T47D (cell line): Measurements from ENCODE around the gene FOXA3.
A peak's percentile ranks its signal among the peaks of the same experiment; 100 is the strongest.

Source experiments
- DNase-seq, 2 experiments: peaks; one replicate each; pipeline versions ENCODE4 v3.0.0 to v3.0.0-alpha.2; 2011 to 2012; ENCODE audit warnings: low read depth in 1 of 2, low spot score in 1 of 2
- JUND ChIP-seq: IDR thresholded peaks from 2 replicates; pipeline ENCODE4 v1.6.1; 2012; ENCODE audit warnings: low read depth
- in situ Hi-C: cut with HindIII; loops from 2 replicates; pipeline ENCODE4 v1.10.0; 2016; ENCODE audit warnings: low sequenced_read_pairs, low pct_unique_long_range_greater_than_20kb

The FOXA3 gene

GRCh38 chr19:45823182-45823581 is 40.9 kb upstream of the FOXA3 start:
- no peak for DNase-seq
- in situ Hi-C loops, result no loop called here
- no peak for TF ChIP-seq JUND

- no peak for DNase-seq
- in situ Hi-C loops, result no loop called here
- TF ChIP-seq JUND, result no peak
These were observed 40.1 kb upstream of the FOXA3 start for GRCh38 chr19:45824041-45824471.

- in situ Hi-C loops, result no loop called here
- DNase-seq, result no peak
- no peak for TF ChIP-seq JUND
These were observed 39.4 kb upstream of the FOXA3 start for GRCh38 chr19:45824531-45825262.

GRCh38 chr19:45825263-45825605 is 38.9 kb upstream of the FOXA3 start:
- TF ChIP-seq JUND, result no peak
- in situ Hi-C loops, result no loop called here
- DNase-seq, result no peak

- in situ Hi-C loops, result no loop called here
- DNase-seq, result no peak
- TF ChIP-seq JUND, result no peak
These were observed 37.9 kb upstream of the FOXA3 start for GRCh38 chr19:45825917-45826893.

GRCh38 chr19:45826934-45827333 is 37.2 kb upstream of the FOXA3 start:
- TF ChIP-seq JUND, result no peak
- DNase-seq, result no peak
- in situ Hi-C loops, result no loop called here

- no peak for DNase-seq
- TF ChIP-seq JUND, result no peak
- in situ Hi-C loops, result no loop called here
These were observed 36.5 kb upstream of the FOXA3 start for GRCh38 chr19:45827459-45828093.

- no peak for DNase-seq
- no peak for TF ChIP-seq JUND
- in situ Hi-C loops, result no loop called here
These were observed 35.6 kb upstream of the FOXA3 start for GRCh38 chr19:45828523-45828922.

- no peak for TF ChIP-seq JUND
- in situ Hi-C loops, result no loop called here
- DNase-seq, result no peak
These were observed 35.2 kb upstream of the FOXA3 start for GRCh38 chr19:45828945-45829344.

GRCh38 chr19:45834970-45835369 is 29.2 kb upstream of the FOXA3 start:
- TF ChIP-seq JUND, result no peak
- in situ Hi-C loops, result no loop called here
- DNase-seq, result no peak

- DNase-seq, result no peak
- no peak for TF ChIP-seq JUND
- in situ Hi-C loops, result no loop called here
These were observed 21.9 kb upstream of the FOXA3 start for GRCh38 chr19:45842198-45842597.

- no peak for DNase-seq
- in situ Hi-C loops, result no loop called here
- no peak for TF ChIP-seq JUND
These were observed 16.5 kb upstream of the FOXA3 start for GRCh38 chr19:45847663-45848062.

GRCh38 chr19:45848922-45849321 is 15.2 kb upstream of the FOXA3 start:
- in situ Hi-C loops, result no loop called here
- no peak for TF ChIP-seq JUND
- DNase-seq, result peak; percentile 18 to 31
